PFSK-1 (cell line): ENCODE measurements around the gene RAD51B.

Experiments
- POLR2AphosphoS5 ChIP-seq: IDR thresholded peaks from 2 replicates; pipeline ENCODE4 v1.6.1; 2012; ENCODE audit warnings: low read depth, mild to moderate bottlenecking, control low read depth, low read length, moderate library complexity
- TAF1 ChIP-seq: IDR thresholded peaks from 2 replicates; pipeline ENCODE4 v1.6.1; 2012; ENCODE audit warnings: low read length, control low read depth, borderline replicate concordance; ENCODE audit not compliant: insufficient read depth

GRCh38 chr14:68679746-68680467 is 860.3 kb downstream of the RAD51B start:
- no peak for TF ChIP-seq POLR2AphosphoS5
- no peak for TF ChIP-seq TAF1
